ENCODE data around the gene VKORC1L1. TPM values are rescaled to one million over a fixed set of nuclear protein-coding genes. Genes with fewer than 3 reads are reported as not detected.
"Not testable (repeated sequence)": the region's sequence is repeated elsewhere in the genome, so short reads cannot be mapped to it uniquely, and the experiment has no call there.

The VKORC1L1 gene
- total RNA-seq, 2 donors from 2014 or later = 20.6 to 27.4 TPM

DNA sequence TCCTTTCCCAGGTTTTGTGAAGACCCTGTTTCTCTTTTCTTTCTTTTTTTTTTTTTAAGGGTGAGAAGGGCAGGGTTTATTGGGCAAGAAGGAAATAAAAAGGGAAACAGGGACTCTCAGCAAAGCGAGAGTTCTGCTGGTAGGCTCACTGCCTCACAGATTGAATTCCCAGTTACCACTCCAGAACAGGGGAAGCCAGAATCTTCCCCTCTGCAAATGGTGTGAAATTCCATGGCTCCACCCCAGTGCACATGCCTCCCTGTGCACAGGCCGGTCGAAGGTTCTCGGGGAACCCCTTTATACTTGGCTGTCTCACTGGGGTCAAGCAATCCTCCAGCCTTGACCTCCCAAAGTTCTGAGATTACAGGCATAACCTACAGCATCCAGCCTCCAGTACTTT, 119.7 kb downstream of the VKORC1L1 start:
- DNase-seq (ENCODE audit: low spot score) = no peak
- intact Hi-C loops (cut with DNase I) = no loop called here

DNA sequence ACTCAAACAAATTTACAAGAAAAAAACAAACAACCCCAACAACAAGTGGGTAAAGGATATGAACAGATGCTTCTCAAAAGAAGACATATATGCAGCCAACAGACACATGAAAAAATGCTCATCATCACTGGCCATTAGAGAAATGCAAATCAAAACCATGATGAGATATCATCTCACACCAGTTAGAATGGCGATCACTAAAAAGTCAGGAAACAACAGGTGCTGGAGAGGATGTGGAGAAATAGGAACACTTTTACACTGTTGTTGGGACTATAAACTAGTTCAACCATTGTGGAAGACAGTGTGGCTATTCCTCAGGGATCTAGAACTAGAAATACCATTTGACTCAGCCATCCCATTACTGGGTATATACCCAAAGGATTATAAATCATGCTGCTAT, 122.1 kb downstream of the VKORC1L1 start:
- DNase-seq (ENCODE audit: low spot score); intact Hi-C loops (cut with DNase I): not testable (repeated sequence)

DNA sequence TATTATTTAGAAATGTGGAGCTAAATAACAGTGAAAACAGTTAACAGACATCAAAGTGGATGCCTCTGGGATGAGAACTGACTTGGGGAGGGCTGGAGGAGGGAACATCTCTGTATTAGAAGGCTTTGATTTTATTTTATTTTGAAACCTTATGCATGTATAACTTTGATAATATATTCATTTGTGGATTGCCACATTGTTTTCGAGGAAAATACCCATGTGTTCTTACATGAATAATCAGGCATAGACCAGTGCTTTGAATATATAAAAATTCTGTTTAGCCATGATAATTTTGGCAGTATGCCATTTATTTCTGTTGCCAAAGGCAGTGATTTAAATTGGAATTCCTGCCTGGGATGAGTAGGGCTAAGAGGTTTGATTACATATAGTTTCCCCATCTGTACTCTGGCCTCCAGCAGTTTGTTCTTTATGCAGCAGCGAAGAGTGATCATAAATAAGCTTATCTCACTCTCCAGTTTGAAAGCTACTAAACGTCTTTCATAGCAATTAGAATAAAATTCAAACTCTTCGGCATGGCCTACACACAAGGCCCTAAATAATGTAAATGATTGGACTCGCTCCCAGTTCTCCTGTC, 128.0 kb downstream of the VKORC1L1 start:
- DNase-seq (ENCODE audit: low spot score); intact Hi-C loops (cut with DNase I): not testable (repeated sequence)

DNA sequence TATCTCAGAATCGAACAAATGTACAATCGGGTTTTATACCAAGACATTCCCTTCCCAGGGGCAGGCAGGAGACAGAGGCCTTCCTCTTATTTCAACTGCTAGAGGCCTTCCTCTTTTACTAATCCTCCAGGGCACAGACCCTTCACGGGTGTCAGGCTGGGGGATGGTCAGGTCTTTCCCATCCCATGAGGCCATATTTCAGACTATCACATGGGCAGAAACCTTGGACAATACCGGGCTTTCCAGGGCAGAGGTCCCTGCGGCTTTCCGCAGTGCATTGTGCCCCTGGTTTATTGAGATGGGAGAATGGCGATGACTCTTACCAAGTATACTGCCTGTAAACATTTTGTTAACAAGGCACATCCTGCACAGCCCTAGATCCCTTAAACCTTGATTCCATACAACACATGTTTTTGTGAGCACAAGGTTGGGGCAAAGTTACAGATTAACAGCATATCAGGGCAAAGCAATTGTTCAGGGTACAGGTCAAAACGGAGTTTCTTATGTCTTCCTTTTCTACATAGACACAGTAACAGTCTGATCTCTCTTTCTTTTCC, 132.3 kb downstream of the VKORC1L1 start:
- intact Hi-C loops (cut with DNase I); DNase-seq (ENCODE audit: low spot score): not testable (repeated sequence)

DNA sequence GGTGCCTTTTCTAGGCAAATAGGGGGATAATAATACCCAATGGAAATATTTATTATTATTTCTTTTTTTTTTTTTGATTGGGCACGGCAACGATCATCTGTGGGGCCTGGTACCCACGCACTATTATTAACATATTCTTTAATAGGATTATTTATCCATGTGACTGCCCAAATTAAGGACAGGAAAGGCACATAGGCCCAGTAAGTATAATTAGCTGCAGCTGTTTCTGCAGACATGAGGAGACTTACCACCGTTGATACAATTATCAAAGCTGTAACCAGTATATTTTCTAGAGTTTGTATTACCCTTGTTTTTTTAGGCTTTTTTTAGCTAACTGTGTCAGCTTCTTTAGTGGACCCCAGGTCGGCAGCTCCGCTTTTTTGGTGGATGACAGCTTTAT, 134.4 kb downstream of the VKORC1L1 start:
- intact Hi-C loops (cut with DNase I) = no loop called here

More for the DNA sequence above, 134.4 kb downstream of the VKORC1L1 start:
- DNase-seq (ENCODE audit: low spot score) = no peak

Other genes starting within 250 kb of the VKORC1L1 start
- 10 to 100 TPM; 22.5 to 38.4 TPM for gene GUSB, start 109.1 kb downstream of the VKORC1L1 start, total RNA-seq
- 10 to 100 TPM; 19.9 TPM for gene ASL, start 202.7 kb downstream of the VKORC1L1 start, total RNA-seq
- gene CRCP, start 241.8 kb downstream of the VKORC1L1 start, total RNA-seq = 10 to 100 TPM; 28.1 to 28.3 TPM

Data from posterior vena cava (tissue), 2 donors.